Psoas muscle (tissue), 8 donors: ENCODE data around the gene FBXW4. TPM values are rescaled to one million over a fixed set of nuclear protein-coding genes. Genes with fewer than 3 reads are reported as not detected.

Source experiments
- ATAC-seq, 4 donors: fragments of 200-7000 bp; cut with Tn5 transposase; one replicate each; pipeline ENCODE4 v1.9.1; 2020; ENCODE audit warnings: moderate library complexity in 3 of 4, mild to moderate bottlenecking in 2 of 4
- DNase-seq, 2 donors: peaks; one replicate each; pipeline ENCODE4 v3.0.0-alpha.2; 2020
- H3K27ac ChIP-seq: fragments of 200-600 bp; one replicate; pipeline ENCODE4 v1.8.0; 2022
- H3K27me3 ChIP-seq, 3 donors: fragments of 200-600 bp in 1 of 3; one replicate each; pipeline versions ENCODE4 v1.6.1 to v1.8.0; 2013 to 2022; ENCODE audit warnings: low read length in 2 of 3, mild to moderate bottlenecking in 2 of 3, moderate library complexity in 1 of 3; ENCODE audit not compliant: insufficient read depth in 3 of 3
- H3K36me3 ChIP-seq, 2 donors: fragments of 200-600 bp in 1 of 2; one replicate each; pipeline versions ENCODE4 v1.6.1 to v1.8.0; 2013 to 2022; ENCODE audit warnings: low read depth in 1 of 2, mild to moderate bottlenecking in 1 of 2, moderate library complexity in 1 of 2; ENCODE audit not compliant: insufficient read depth in 1 of 2
- H3K4me1 ChIP-seq: fragments of 200-600 bp; one replicate; pipeline ENCODE4 v1.8.0; 2022
- H3K4me3 ChIP-seq: fragments of 200-600 bp; one replicate; pipeline ENCODE4 v1.8.0; 2022; ENCODE audit warnings: mild to moderate bottlenecking
- H3K9me3 ChIP-seq: fragments of 200-600 bp; one replicate; pipeline ENCODE4 v1.8.0; 2022
- WGBS, 3 donors: extraction: QIAGEN DNeasy Blood & Tissue Kit; methylation state at CpG; one replicate each; pipeline versions ENCODE4 v1.1.6 to v1.1.7; 2013; 5-methylcytosine and 5-hydroxymethylcytosine counted together
- intact Hi-C, 2 donors: fragments of 100-400 bp; cut with DNase I; formaldehyde crosslinking; loops; one replicate each; pipeline versions ENCODE4 v1.11.0 to v1.14.2; 2022
- polyA plus RNA-seq, 3 donors: library from polyadenylated mRNA; stranded (reverse); fragments of 200-250 nt; gene quantifications; one replicate each; pipeline ENCODE4 v1.2.3, GENCODE V29; 2013
- total RNA-seq, 4 donors: library from RNA; stranded (reverse); fragmentation: NEBNext Ultra II Directional in 2 of 4; extraction: Animal tissue kit (Norgen Biotek cat#: 25700) in 2 of 4; gene quantifications; one replicate each; pipeline versions ENCODE4 v1.2.1 to v1.2.4, GENCODE V29; 2021 to 2023
- TF ChIP-seq, protein P1 (sequence below): fragments of 200-600 bp; IDR thresholded peaks from one replicate; pipeline ENCODE4 v1.8.0; 2022; ENCODE audit warnings: antibody characterized with exemption
- donor health status: healthy with polysubstance abuse.
- donor health status: DM: no; HTN: no; CAD: no; lungs with moderate emphysema.
- donor health status: Bipolar disorder and iron deficiency.
- donor health status: healthy.
- donor health status: DM: yes; HTN: yes; CAD: no.
- donor health status: DM: no; HTN: no; CAD: no.
- donor health status: DM: no; HTN: no; CAD: no.
- donor health status: DM: yes; HTN: yes; CAD: no.

The FBXW4 gene
- total and polyA plus RNA-seq, 7 donors = 15.5 to 100 (median 69.0) TPM

DNA sequence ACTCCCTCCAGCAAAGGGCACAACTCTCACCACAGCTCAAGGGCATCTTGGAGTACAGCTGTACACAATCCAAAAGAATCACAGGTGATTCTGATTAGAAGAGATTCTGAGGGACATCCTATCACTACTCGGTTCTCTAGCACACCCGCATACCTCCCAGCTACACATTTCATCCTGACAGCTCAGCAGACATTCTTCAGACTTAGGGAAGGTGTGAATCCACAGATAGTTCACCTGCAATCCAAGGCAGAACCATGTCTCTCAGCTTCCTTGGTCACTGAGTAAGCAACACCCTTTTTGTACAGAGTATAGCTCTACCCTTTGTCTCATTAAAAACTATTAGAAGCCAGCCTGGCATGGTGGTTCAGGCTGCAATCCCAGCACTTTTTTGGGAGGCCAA lies 26.8 kb upstream of the FBXW4 start:
- H3K4me3 ChIP-seq = no peak overlapping the region
- no peak for ATAC-seq
- TF ChIP-seq, protein P1, sequence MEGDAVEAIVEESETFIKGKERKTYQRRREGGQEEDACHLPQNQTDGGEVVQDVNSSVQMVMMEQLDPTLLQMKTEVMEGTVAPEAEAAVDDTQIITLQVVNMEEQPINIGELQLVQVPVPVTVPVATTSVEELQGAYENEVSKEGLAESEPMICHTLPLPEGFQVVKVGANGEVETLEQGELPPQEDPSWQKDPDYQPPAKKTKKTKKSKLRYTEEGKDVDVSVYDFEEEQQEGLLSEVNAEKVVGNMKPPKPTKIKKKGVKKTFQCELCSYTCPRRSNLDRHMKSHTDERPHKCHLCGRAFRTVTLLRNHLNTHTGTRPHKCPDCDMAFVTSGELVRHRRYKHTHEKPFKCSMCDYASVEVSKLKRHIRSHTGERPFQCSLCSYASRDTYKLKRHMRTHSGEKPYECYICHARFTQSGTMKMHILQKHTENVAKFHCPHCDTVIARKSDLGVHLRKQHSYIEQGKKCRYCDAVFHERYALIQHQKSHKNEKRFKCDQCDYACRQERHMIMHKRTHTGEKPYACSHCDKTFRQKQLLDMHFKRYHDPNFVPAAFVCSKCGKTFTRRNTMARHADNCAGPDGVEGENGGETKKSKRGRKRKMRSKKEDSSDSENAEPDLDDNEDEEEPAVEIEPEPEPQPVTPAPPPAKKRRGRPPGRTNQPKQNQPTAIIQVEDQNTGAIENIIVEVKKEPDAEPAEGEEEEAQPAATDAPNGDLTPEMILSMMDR = no peak

DNA sequence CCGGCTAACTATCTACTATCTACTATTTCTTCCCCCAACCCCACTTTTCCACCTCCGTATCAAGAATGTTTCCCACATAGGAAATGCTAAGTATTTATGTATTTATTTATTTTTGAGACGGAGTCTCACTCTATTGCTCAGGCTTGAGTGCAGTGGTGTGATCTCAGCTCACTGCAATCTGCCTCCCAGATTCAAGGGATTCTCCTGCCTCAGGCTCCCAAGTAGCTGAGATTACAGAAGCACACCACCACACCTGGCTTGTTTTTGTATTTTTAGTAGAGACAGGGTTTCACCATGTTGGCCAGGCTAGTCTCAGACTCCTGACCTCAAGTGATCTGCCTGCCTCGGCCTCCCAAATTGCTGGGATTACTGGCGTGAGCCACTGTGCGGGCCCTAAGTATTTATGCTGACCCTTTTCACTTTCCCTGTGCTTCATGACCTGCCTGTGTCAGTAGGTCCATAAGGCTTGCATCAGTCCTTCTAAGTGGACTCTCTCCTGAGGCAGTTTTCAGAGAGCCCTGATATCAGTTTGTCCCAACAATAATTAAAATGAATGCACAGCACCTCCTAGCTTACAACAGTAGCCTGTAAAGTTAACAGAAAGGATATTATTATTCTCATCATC lies 25.7 kb upstream of the FBXW4 start:
- WGBS, 3 donors = 86 to 90% (median 89%) methylated on average over 6 of the region's 6 CpGs
- no peak for DNase-seq
- no peak overlapping the region for H3K4me3 ChIP-seq
- no peaks in the 10 kb centered on the region for H3K27me3 ChIP-seq
- H3K36me3 ChIP-seq = no peaks in the 10 kb centered on the region
- no peaks in the 10 kb centered on the region for H3K9me3 ChIP-seq
- H3K27ac ChIP-seq = no peak overlapping the region
- TF ChIP-seq, protein P1 = no peak
- H3K4me1 ChIP-seq = no peaks in the 10 kb centered on the region
- no peak for ATAC-seq
- intact Hi-C loops = no loop called here

More for the DNA sequence above, 26.8 kb upstream of the FBXW4 start:
- H3K27ac ChIP-seq = no peak overlapping the region
- no peaks in the 10 kb centered on the region for H3K36me3 ChIP-seq
- H3K4me1 ChIP-seq = no peaks in the 10 kb centered on the region
- intact Hi-C loops = no loop called here
- WGBS, 3 donors = 76 to 86% (median 86%) methylated on average over 2 of the region's 2 CpGs
- H3K9me3 ChIP-seq = no peaks in the 10 kb centered on the region
- no peak for DNase-seq
- no peaks in the 10 kb centered on the region for H3K27me3 ChIP-seq

DNA sequence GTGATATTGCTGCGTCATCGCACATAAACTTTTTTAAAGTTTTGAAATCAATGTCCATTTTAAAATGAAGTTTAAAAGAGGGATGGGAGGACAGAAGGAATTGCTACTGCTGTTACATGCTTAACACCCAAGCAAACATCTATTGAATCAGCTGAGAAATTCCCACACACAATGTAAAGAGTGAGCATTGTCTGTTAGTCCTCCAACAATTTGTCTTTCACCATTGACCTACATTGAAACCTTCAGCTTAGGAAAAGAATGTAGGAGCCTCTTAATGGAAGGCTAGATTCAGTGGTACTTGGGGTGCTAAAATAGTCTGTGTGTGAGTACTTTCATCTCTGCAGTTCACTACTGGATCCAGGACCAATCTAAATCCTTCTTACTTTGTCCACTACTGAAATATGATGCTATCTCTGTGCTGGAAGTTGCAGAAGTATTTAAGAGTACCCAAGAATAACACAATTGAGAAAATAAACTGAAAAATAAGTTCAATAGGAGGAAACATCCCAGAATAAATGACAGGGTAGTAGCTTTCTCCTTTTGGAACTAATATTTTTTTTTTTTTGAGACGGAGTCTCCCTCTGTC lies 23.8 kb upstream of the FBXW4 start:
- intact Hi-C loops = no loop called here
- ATAC-seq = no peak

DNA sequence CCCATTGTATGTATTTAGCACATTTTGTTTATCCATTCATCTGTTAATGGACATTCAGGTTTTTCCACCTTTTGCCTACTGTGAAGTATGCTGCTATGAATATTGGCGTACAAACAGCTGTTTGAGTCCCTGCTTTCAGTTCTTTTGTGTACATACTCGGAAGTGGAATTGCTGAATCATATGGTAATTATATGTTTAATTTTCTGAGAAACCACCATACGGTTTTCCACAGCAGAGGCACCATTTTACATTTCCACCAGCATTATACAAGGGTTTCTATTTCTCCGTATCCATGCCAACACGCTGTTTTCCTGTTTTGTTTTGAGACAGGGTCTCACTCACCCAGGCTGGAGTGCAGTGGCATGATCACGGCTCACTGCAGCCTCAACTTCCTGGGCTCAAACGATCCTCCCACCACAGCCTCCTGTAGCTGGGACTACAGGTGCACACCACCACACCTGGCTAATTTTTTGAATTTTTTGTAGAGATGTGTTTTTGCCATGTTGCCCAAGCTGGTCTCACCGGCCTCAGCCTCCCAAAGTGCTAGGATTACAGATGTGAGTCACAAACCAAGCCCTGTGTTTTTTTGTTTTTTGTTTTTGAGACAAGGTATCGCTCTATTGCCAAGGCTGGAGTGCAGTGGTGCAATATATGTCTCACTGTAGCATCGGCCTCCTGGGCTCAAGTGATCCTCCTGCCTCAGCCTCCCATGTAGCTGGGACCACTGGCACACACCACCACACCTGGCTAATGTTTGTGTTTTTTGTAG lies 22.1 kb upstream of the FBXW4 start:
- Histone ChIP-seq H3K27me3 (no peaks in the 10 kb centered on the region), H3K27ac (no peak overlapping the region), H3K4me1 (no peaks in the 10 kb centered on the region), H3K4me3 (no peak overlapping the region), H3K36me3 (no peaks in the 10 kb centered on the region), H3K9me3 (no peaks in the 10 kb centered on the region)
- ATAC-seq (no peak), DNase-seq (no peak)
- 83 to 85% (median 85%) methylated on average over 10 of the region's 10 CpGs for WGBS, 3 donors
- intact Hi-C loops = no loop called here
- TF ChIP-seq, protein P1 = no peak

More for the DNA sequence above, 23.8 kb upstream of the FBXW4 start:
- Histone ChIP-seq H3K27me3 (no peaks in the 10 kb centered on the region), H3K9me3 (no peaks in the 10 kb centered on the region), H3K36me3 (no peaks in the 10 kb centered on the region), H3K4me1 (no peaks in the 10 kb centered on the region), H3K4me3 (no peak overlapping the region), H3K27ac (no peak overlapping the region)
- WGBS, 3 donors = 91 to 94% (median 92%) methylated on average over 3 of the region's 3 CpGs
- no peak for DNase-seq
- TF ChIP-seq, protein P1 = no peak
